Transverse colon (tissue), 4 donors: ENCODE measurements around the gene TCF20.

Experiments used
- CTCF ChIP-seq, 5 experiments: fragments of 200-600 bp in 3 of 5; fragments of 450-650 bp in 2 of 5; sonication (generic) in 3 of 5; IDR thresholded peaks; 1 replicate in 2 of 5; 2 replicates in 3 of 5; pipeline ENCODE4 v1.5.1; 2016 to 2017; ENCODE audit warnings: antibody characterized with exemption in 5 of 5, inconsistent platforms in 3 of 5, mild to moderate bottlenecking in 2 of 5, moderate library complexity in 1 of 5
- POLR2AphosphoS5 ChIP-seq, 3 donors: sonication (generic); formaldehyde crosslinking; IDR thresholded peaks; one replicate each; pipeline ENCODE4 v1.6.1; 2016; ENCODE audit warnings: antibody characterized with exemption in 3 of 3

- TF ChIP-seq CTCF (IDR thresholded peaks at IDR 0.05) = no peak
- no peak for TF ChIP-seq POLR2AphosphoS5 (IDR thresholded peaks at IDR 0.05)
These were observed 6.8 kb upstream of the TCF20 start for GRCh38 chr22:42277232-42277753.
